CD1c-positive myeloid dendritic cell (primary cell): ENCODE results near the gene AMOTL1.
"Not testable (repeated sequence)": the region's sequence is repeated elsewhere in the genome, so short reads cannot be mapped to it uniquely, and the experiment has no call there.

ENCODE experiments used
- DNase-seq: peaks from one replicate; pipeline ENCODE4 v3.0.0-alpha.2; 2016; ENCODE audit errors: extremely low spot score

Gene AMOTL1

GRCh38 chr11:94794287-94795168 is 26.4 kb downstream of the AMOTL1 start:
- no peak for DNase-seq

GRCh38 chr11:94795476-94796189 is 27.5 kb downstream of the AMOTL1 start:
- no peak for DNase-seq

- DNase-seq = no peak
Measured at GRCh38 chr11:94796190-94796580, 28.0 kb downstream of the AMOTL1 start.

- no peak for DNase-seq
Measured at GRCh38 chr11:94796863-94797262, 28.7 kb downstream of the AMOTL1 start.

GRCh38 chr11:94799726-94800125 is 31.6 kb downstream of the AMOTL1 start:
- no peak for DNase-seq

GRCh38 chr11:94800414-94800813 is 32.3 kb downstream of the AMOTL1 start:
- no peak for DNase-seq

GRCh38 chr11:94801866-94802460 is 33.8 kb downstream of the AMOTL1 start:
- DNase-seq = no peak

- no peak for DNase-seq
Measured at GRCh38 chr11:94802501-94802900, 34.3 kb downstream of the AMOTL1 start.

- no peak for DNase-seq
Measured at GRCh38 chr11:94803491-94803890, 35.3 kb downstream of the AMOTL1 start.

GRCh38 chr11:94804874-94805273 is 36.7 kb downstream of the AMOTL1 start:
- DNase-seq = no peak

GRCh38 chr11:94806014-94806413 is 37.9 kb downstream of the AMOTL1 start:
- DNase-seq = no peak

GRCh38 chr11:94806419-94806818 is 38.3 kb downstream of the AMOTL1 start:
- DNase-seq = no peak

- DNase-seq = no peak
Measured at GRCh38 chr11:94809251-94809650, 41.1 kb downstream of the AMOTL1 start.

GRCh38 chr11:94812724-94813720 is 44.9 kb downstream of the AMOTL1 start:
- not testable (repeated sequence) for DNase-seq

- no peak for DNase-seq
Measured at GRCh38 chr11:94814272-94814976, 46.3 kb downstream of the AMOTL1 start.

GRCh38 chr11:94815705-94816344 is 47.7 kb downstream of the AMOTL1 start:
- DNase-seq = no peak

GRCh38 chr11:94820480-94820879 is 52.3 kb downstream of the AMOTL1 start:
- no peak for DNase-seq

- DNase-seq = no peak
Measured at GRCh38 chr11:94821439-94821838, 53.3 kb downstream of the AMOTL1 start.

- DNase-seq = no peak
Measured at GRCh38 chr11:94822080-94822479, 53.9 kb downstream of the AMOTL1 start.

- no peak for DNase-seq
Measured at GRCh38 chr11:94823102-94823732, 55.1 kb downstream of the AMOTL1 start.
